CD4-positive, alpha-beta T cell (primary cell): Measurements from ENCODE around the gene KCNMA1. TPM values are rescaled to one million over a fixed set of nuclear protein-coding genes. Genes with fewer than 3 reads are reported as not detected.

Experiments used
- ATAC-seq: fragments of 200-7000 bp; cut with Tn5 transposase; one replicate; pipeline ENCODE4 v1.10.0; 2022; ENCODE audit warnings: mild to moderate bottlenecking; ENCODE audit not compliant: poor library complexity
- CTCF ChIA-PET: fragments of 350-600 bp; sonication (Branson Sonifier 250); formaldehyde crosslinking; loops from one replicate; lab custom pipeline; 2021; ENCODE audit warnings: antibody characterized with exemption, inconsistent platforms; lab: Charles Lee
- POLR2A ChIA-PET: fragments of 350-600 bp; sonication (Branson Sonifier 250); formaldehyde crosslinking; loops from one replicate; lab custom pipeline; 2021; ENCODE audit warnings: antibody characterized with exemption, inconsistent platforms; lab: Charles Lee
- DNase-seq, 14 experiments: peaks; one replicate each; pipeline ENCODE4 v3.0.0-alpha.2; 2013 to 2020; ENCODE audit warnings: mixed read lengths in 2 of 14
- H3K27ac ChIP-seq, 2 donors: one replicate each; pipeline versions ENCODE4 v1.5.1 to v1.7.0; 2013; ENCODE audit warnings: low read length in 2 of 2, low read depth in 1 of 2, mild to moderate bottlenecking in 1 of 2
- H3K27me3 ChIP-seq, 2 experiments: 1 replicate in 1 of 2; 2 replicates in 1 of 2; pipeline versions ENCODE4 v1.6.1 to v1.7.0; 2013; ENCODE audit warnings: low read length in 2 of 2, control low read depth in 1 of 2, mild to moderate bottlenecking in 1 of 2, moderate library complexity in 1 of 2; ENCODE audit not compliant: insufficient read depth in 2 of 2, control insufficient read depth in 1 of 2
- H3K36me3 ChIP-seq: one replicate; pipeline ENCODE4 v1.6.1; 2013; ENCODE audit warnings: low read length, control low read depth; ENCODE audit not compliant: insufficient read depth
- H3K4me1 ChIP-seq: one replicate; pipeline ENCODE4 v1.6.1; 2013; ENCODE audit warnings: low read length, control low read depth; ENCODE audit not compliant: insufficient read depth
- H3K4me3 ChIP-seq: one replicate; pipeline ENCODE4 v1.5.1; 2013; ENCODE audit warnings: mild to moderate bottlenecking, low read length, moderate library complexity
- H3K9me3 ChIP-seq, 2 experiments: 1 replicate in 1 of 2; 2 replicates in 1 of 2; pipeline versions ENCODE4 v1.6.1 to v1.7.0; 2013; ENCODE audit warnings: low read length in 2 of 2, mild to moderate bottlenecking in 2 of 2, control low read depth in 1 of 2, moderate library complexity in 1 of 2; ENCODE audit not compliant: control insufficient read depth in 1 of 2, insufficient read depth in 1 of 2
- H3K27ac Mint-ChIP-seq: one replicate; pipeline ENCODE4 v1.8.0; 2020; ENCODE audit warnings: mixed read lengths
- H3K27me3 Mint-ChIP-seq: one replicate; pipeline ENCODE4 v1.8.0; 2021; ENCODE audit warnings: mixed read lengths
- H3K36me3 Mint-ChIP-seq: one replicate; pipeline ENCODE4 v1.8.0; 2021; ENCODE audit warnings: low read depth, mixed read lengths
- H3K4me1 Mint-ChIP-seq: one replicate; pipeline ENCODE4 v1.8.0; 2021; ENCODE audit warnings: low read depth, mixed read lengths
- H3K4me3 Mint-ChIP-seq: one replicate; pipeline ENCODE4 v1.8.0; 2020; ENCODE audit warnings: mild to moderate bottlenecking, mixed read lengths
- H3K9me3 Mint-ChIP-seq: one replicate; pipeline ENCODE4 v1.8.0; 2020; ENCODE audit warnings: mixed read lengths
- CTCF ChIP-seq: fragments of 200-600 bp; IDR thresholded peaks from one replicate; pipeline ENCODE4 v1.8.0; 2022; ENCODE audit warnings: antibody characterized with exemption, mild to moderate bottlenecking
- intact Hi-C, 2 experiments: fragments of 100-400 bp; cut with DNase I in 1 of 2; cut with micrococcal nuclease in 1 of 2; formaldehyde crosslinking; loops; one replicate each; pipeline versions ENCODE4 v1.15.1 to v1.9.0; 2023 to 2025; cut with DNase I, micrococcal nuclease
- total RNA-seq, 174 experiments: library from RNA in 2 of 174; stranded (reverse) in 2 of 174; gene quantifications; one replicate each; pipeline ENCODE4 v1.2.3 and lab custom pipeline; 2021 to 2026

KCNMA1 gene
- total RNA-seq, 2 experiments from 2014 or later = not detected

- H3K27ac ChIP-seq = no peak overlapping the region
- H3K4me1 ChIP-seq = no peaks in the 10 kb centered on the region
- peaks cover 3% of the 10 kb centered on the region for H3K9me3 Mint-ChIP-seq
- H3K4me3 Mint-ChIP-seq = no peak overlapping the region
- ChIA-PET CTCF (no interaction called here), POLR2A (no interaction called here)
- H3K27ac Mint-ChIP-seq = no peak overlapping the region
- peaks cover 13% of the 10 kb centered on the region for H3K27me3 Mint-ChIP-seq
- no peaks in the 10 kb centered on the region for H3K36me3 ChIP-seq
- H3K27me3 ChIP-seq = peaks cover 0 to 2% of the 10 kb centered on the region in 2 experiments
- peaks cover 0 to 3% of the 10 kb centered on the region in 2 experiments for H3K9me3 ChIP-seq
- no peaks in the 10 kb centered on the region for H3K4me1 Mint-ChIP-seq
- TF ChIP-seq CTCF = no peak
- no peak overlapping the region for H3K4me3 ChIP-seq
- intact Hi-C loops = no loop called here
- no peaks in the 10 kb centered on the region for H3K36me3 Mint-ChIP-seq
- no peak for ATAC-seq
- no peak for DNase-seq
Observed at GRCh38 chr10:77300682-77301302, 336.8 kb downstream of the KCNMA1 start.

- H3K9me3 Mint-ChIP-seq = peaks cover 3% of the 10 kb centered on the region
- CTCF ChIA-PET = no interaction called here
- POLR2A ChIA-PET = no interaction called here
- Histone ChIP-seq H3K4me3 (no peak overlapping the region), H3K4me1 (no peaks in the 10 kb centered on the region), H3K9me3 (peaks cover 0 to 7% of the 10 kb centered on the region in 2 experiments), H3K27me3 (peaks cover 0 to 2% of the 10 kb centered on the region in 2 experiments), H3K36me3 (no peaks in the 10 kb centered on the region), H3K27ac (no peak overlapping the region)
- H3K36me3 Mint-ChIP-seq = no peaks in the 10 kb centered on the region
- H3K27ac Mint-ChIP-seq = no peak overlapping the region
- peaks cover 13% of the 10 kb centered on the region for H3K27me3 Mint-ChIP-seq
- no peaks in the 10 kb centered on the region for H3K4me1 Mint-ChIP-seq
- H3K4me3 Mint-ChIP-seq = no peak overlapping the region
- no peak for TF ChIP-seq CTCF
- intact Hi-C loops = no loop called here
- DNase-seq (no peak), ATAC-seq (no peak)
Observed at GRCh38 chr10:77299320-77299719, 338.3 kb downstream of the KCNMA1 start.

GRCh38 chr10:77297393-77297739, 340.2 kb downstream of the KCNMA1 start:
- DNase-seq = no peak
- Mint-ChIP-seq H3K27me3 (peaks cover 6% of the 10 kb centered on the region), H3K4me1 (no peaks in the 10 kb centered on the region), H3K9me3 (peaks cover 3% of the 10 kb centered on the region), H3K36me3 (no peaks in the 10 kb centered on the region), H3K4me3 (no peak overlapping the region), H3K27ac (no peak overlapping the region)
- ChIA-PET CTCF (no interaction called here), POLR2A (no interaction called here)
- peaks cover 0 to 2% of the 10 kb centered on the region in 2 experiments for H3K27me3 ChIP-seq
- H3K36me3 ChIP-seq = no peaks in the 10 kb centered on the region
- ATAC-seq = no peak
- TF ChIP-seq CTCF = no peak
- H3K27ac ChIP-seq = no peak overlapping the region
- no peak overlapping the region for H3K4me3 ChIP-seq
- peaks cover 0 to 7% of the 10 kb centered on the region in 2 experiments for H3K9me3 ChIP-seq
- H3K4me1 ChIP-seq = no peaks in the 10 kb centered on the region
- intact Hi-C loops = no loop called here
